GM12865 (cell line): ENCODE data around the gene ABHD15.
"Not testable (repeated sequence)": the region's sequence is repeated elsewhere in the genome, so short reads cannot be mapped to it uniquely, and the experiment has no call there.

Experiments
- DNase-seq: peaks from one replicate; pipeline ENCODE4 v3.0.0; 2010; ENCODE audit warnings: low read depth
- H3K4me3 ChIP-seq: 2 replicates; pipeline ENCODE4 v1.5.1; 2011; ENCODE audit warnings: mild to moderate bottlenecking, low read depth, low read length, control low read depth
- TF ChIP-seq, protein P1 (sequence below): IDR thresholded peaks from 2 replicates; pipeline ENCODE4 v1.5.1; 2011; ENCODE audit warnings: low read length, control low read depth, low read depth, inconsistent platforms; ENCODE audit not compliant: insufficient read depth; ENCODE audit errors: missing control alignments

The ABHD15 gene

DNA sequence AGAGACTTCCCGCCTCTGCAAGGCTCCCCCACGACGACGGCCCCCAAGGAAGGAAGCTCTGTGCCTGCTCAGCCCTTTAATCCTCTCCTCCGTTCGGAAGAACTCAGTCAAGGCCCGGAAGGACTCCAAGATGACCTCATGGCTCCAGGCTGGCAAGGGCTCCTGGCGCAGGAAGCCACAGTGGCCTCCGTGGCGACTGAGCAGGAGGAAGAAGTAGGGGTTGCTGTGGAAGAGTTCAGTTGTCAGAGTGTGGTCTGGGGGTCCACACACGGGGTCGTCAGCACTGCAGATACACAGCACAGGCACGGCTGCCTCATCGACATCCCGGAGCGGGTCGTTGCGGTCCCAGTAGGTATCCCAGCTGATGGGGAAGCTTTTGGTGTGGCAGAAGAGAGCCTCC lies 4.2 kb downstream of the ABHD15 start:
- H3K4me3 ChIP-seq = no peak overlapping the region

DNA sequence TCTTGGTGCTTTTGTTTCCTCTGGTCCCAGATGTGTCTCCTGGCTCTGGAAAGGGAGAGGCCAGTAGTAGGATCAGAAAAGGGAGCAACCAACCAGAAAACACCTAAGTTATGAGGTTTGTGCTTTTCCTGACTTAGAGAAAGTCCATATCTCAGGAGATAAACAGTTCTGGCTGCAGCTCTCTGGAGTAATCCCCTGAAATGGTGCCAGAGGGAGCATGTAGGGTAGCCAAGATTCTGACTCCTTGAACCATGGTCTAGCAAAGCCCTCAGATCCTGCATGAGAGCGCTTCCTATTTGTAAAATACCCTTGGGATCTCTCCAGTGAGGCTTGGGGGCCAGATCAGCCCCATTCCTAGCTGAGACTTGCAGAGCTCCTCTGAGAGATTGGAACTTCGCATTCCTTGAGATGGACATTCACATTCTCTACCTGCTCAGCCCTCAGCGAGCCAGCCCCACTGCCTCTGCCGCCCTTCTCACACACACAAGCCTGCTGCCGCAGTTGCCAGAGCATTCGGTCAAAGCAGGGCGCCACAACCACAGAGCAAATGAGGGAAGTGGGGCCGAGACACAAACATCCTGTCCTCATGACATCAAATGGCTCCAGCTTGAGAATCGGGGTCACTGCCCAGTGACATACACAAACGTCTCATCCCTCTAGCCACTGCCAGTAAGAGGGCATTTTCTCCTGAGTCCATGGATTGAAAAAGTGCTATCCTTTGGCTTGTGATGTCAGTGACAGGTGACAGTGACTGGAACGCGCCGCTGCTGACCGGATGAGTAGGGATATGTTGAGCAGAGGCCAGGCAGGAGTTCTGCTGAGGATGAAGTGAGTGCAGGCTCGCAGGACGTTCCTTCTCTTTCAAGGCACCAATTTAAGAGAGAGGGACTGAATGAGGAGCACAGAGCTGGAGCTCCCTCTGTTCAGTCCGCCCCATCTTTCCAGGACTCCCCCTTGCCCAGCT lies 5.0 kb downstream of the ABHD15 start:
- no peak overlapping the region for H3K4me3 ChIP-seq
- no peak for DNase-seq
- TF ChIP-seq, protein P1, sequence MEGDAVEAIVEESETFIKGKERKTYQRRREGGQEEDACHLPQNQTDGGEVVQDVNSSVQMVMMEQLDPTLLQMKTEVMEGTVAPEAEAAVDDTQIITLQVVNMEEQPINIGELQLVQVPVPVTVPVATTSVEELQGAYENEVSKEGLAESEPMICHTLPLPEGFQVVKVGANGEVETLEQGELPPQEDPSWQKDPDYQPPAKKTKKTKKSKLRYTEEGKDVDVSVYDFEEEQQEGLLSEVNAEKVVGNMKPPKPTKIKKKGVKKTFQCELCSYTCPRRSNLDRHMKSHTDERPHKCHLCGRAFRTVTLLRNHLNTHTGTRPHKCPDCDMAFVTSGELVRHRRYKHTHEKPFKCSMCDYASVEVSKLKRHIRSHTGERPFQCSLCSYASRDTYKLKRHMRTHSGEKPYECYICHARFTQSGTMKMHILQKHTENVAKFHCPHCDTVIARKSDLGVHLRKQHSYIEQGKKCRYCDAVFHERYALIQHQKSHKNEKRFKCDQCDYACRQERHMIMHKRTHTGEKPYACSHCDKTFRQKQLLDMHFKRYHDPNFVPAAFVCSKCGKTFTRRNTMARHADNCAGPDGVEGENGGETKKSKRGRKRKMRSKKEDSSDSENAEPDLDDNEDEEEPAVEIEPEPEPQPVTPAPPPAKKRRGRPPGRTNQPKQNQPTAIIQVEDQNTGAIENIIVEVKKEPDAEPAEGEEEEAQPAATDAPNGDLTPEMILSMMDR = no peak

More for the DNA sequence above, 4.2 kb downstream of the ABHD15 start:
- no peak for DNase-seq
- TF ChIP-seq, protein P1 = no peak

DNA sequence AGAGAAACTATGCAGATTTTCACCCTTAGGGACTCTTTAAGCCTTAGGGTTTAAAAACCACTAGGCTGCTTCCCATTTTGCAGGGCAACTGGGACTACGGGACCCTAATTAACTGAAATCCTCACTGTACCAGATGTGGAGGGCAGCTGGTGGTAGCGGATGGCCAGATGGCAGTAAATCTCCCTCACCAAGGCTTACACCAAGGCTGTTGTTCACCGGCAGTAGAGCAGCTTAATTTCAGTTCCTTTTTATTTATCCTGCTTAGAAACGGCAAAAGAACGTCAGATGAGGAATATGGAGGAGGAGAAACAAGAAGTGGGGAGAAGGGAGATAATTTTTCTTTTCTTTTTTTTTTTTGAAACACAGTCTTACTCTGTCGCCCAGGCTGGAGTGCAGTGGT lies 6.5 kb downstream of the ABHD15 start:
- TF ChIP-seq, protein P1 = no peak
- no peak for DNase-seq
- H3K4me3 ChIP-seq = no peak overlapping the region

DNA sequence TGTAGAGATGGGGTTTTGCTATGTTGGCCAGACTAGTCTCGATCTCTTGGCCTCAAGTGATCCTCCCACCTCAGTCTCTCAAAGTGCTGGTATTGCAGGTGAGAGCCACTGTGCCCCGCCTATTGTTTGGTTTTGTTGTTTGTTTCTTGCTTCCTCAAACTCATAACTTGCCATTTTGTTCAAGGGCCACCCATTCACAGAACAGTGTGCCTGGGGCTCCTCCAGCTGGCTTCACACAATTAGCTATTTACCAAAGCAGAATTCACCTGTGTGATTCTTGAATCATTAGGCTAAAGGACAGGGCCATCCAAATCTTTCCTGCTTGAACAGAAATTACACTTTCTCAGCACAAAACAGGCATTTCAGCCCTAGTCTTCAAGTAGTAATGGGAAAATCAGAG lies 7.2 kb downstream of the ABHD15 start:
- H3K4me3 ChIP-seq = no peak overlapping the region
- TF ChIP-seq, protein P1 = no peak
- no peak for DNase-seq

DNA sequence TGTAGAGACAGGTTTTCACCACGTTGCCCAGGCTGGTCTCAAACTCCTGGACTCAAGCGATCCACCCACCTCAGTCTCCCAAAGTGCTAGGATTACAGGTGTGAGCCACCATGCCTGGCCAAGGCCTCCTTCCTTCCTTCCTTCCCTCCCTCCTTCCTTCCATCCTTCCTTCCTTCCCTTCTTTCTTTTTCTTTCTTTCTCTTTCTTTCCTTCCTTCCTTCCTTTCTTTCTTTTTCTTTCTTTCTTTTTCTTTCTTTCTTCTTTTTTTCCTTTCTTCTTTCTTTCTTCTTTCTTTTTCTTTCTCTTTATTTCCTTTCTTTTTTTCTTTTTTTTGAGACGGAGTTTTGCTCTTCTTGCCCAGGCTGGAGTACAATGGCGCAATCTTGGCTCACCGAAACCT lies 8.7 kb downstream of the ABHD15 start:
- not testable (repeated sequence) for DNase-seq

DNA sequence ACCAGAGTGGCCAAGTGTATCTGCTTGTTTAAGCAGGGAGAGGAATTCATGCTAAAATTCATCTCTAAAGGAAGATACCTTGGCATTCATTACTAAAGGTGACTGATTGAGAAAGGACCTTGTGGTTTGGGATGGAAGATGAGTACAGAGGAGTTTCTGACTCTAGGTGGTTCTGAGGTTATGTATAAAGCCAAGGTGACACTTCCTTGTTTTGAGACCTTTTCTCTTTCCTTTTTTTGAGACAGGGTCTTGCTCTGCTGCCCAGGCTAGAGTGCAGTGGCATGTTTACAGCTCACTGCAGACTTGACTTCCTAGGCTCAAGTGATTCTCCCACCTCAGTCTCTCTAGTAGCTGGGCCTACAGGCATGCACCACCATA lies 9.1 kb downstream of the ABHD15 start:
- TF ChIP-seq, protein P1 = no peak
- no peak overlapping the region for H3K4me3 ChIP-seq
- DNase-seq = no peak

More for the DNA sequence above, 8.7 kb downstream of the ABHD15 start:
- not testable (repeated sequence) for H3K4me3 ChIP-seq

DNA sequence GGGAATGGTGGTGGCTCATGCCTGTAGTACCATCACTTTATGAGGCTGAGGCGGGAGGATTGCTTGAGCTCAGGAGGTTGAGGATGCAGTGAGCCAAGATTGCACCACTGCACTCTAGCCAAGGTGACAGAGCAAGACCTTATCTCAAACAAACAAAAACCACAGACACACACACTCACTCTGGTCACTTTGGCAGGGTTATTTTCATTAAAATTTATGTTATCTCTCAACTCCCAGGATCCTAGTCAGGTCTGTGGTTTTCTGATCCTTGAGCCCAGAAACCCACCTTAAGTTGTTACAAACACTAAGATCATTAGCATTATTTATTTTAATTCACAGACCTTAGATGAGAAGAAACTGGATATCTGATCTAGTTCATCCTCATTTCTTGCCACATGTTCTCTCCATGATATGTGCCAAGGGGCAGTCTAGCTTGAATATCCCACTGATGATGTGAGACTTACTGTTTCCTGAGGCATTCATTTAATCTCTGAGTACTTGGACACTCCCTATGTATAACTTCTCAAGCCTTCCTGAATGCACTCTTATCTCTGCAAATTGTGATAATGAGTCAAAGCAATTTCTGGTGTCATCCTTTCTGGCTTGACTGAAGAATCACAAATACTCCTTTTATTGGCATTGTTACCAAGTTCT lies 9.6 kb downstream of the ABHD15 start:
- no peak for DNase-seq
- H3K4me3 ChIP-seq = no peak overlapping the region
- TF ChIP-seq, protein P1 = no peak
